PC-3 (cell line): ENCODE results near the gene RAG2. TPM values are rescaled to one million over a fixed set of nuclear protein-coding genes. Genes with fewer than 3 reads are reported as not detected.

Experiments used
- ATAC-seq: fragments of 200-7000 bp; cut with Tn5 transposase; 2 replicates; pipeline ENCODE4 v1.9.1; 2020; ENCODE audit warnings: mild to moderate bottlenecking, moderate library complexity
- BruUV-seq: library from RNA; stranded (reverse); fragments of 400-500 nt; replicated peaks from 2 replicates; lab custom pipeline; 2021; lab: Mats Ljungman, UMichigan
- CTCF ChIA-PET: fragments of 300-600 bp; sonication (Branson Sonifier 250); formaldehyde crosslinking; loops from one replicate; lab custom pipeline; 2022; ENCODE audit warnings: antibody characterized with exemption; lab: Charles Lee
- POLR2A ChIA-PET: fragments of 300-600 bp; sonication (Branson Sonifier 250); formaldehyde crosslinking; loops from one replicate; lab custom pipeline; 2022; ENCODE audit warnings: antibody characterized with exemption; ENCODE audit not compliant: unreplicated experiment; lab: Charles Lee
- DNase-seq: peaks from one replicate; pipeline ENCODE4 v3.0.0-alpha.2; 2015
- H2AFZ ChIP-seq: fragments of 300-600 bp; sonication (generic); 2 replicates; pipeline ENCODE4 v1.6.0; 2016; ENCODE audit warnings: antibody characterized with exemption, low read length
- H3F3A ChIP-seq: fragments of 300-600 bp; sonication (generic); one replicate; pipeline ENCODE4 v1.6.0; 2017; ENCODE audit warnings: antibody characterized with exemption, low read length, control low read depth, mild to moderate bottlenecking; ENCODE audit not compliant: unreplicated experiment
- H3K27ac ChIP-seq: fragments of 300-600 bp; sonication (generic); 2 replicates; pipeline ENCODE4 v1.5.1; 2016; ENCODE audit warnings: mild to moderate bottlenecking, low read length
- H3K27me3 ChIP-seq: fragments of 300-600 bp; sonication (generic); 2 replicates; pipeline ENCODE4 v1.6.1; 2016; ENCODE audit warnings: low read length, mixed read lengths
- H3K36me3 ChIP-seq: fragments of 300-600 bp; sonication (generic); 2 replicates; pipeline ENCODE4 v1.6.1; 2016; ENCODE audit warnings: low read depth, mixed run types, low read length, mixed read lengths
- H3K4me1 ChIP-seq: fragments of 300-600 bp; sonication (generic); 2 replicates; pipeline ENCODE4 v1.5.1; 2016; ENCODE audit warnings: low read length; ENCODE audit not compliant: insufficient read depth
- H3K4me2 ChIP-seq: fragments of 300-600 bp; sonication (generic); 2 replicates; pipeline ENCODE4 v1.6.0; 2016; ENCODE audit warnings: low read length
- H3K4me3 ChIP-seq: fragments of 300-600 bp; sonication (generic); 2 replicates; pipeline ENCODE4 v1.5.1; 2016; ENCODE audit warnings: mild to moderate bottlenecking, low read length, mixed read lengths
- H3K79me2 ChIP-seq: fragments of 300-600 bp; sonication (generic); 2 replicates; pipeline ENCODE4 v1.6.1; 2017; ENCODE audit warnings: low read length, mixed read lengths
- H3K9ac ChIP-seq: fragments of 300-600 bp; sonication (generic); 2 replicates; pipeline ENCODE4 v1.6.0; 2016; ENCODE audit warnings: mild to moderate bottlenecking, low read length
- H3K9me2 ChIP-seq: fragments of 300-600 bp; sonication (generic); replicated peaks from 2 replicates; pipeline ENCODE4 v1.6.1; 2016; ENCODE audit warnings: mixed run types, low read length, mixed read lengths
- H3K9me3 ChIP-seq: fragments of 300-600 bp; sonication (generic); 2 replicates; pipeline ENCODE4 v1.6.1; 2016; ENCODE audit warnings: low read length, mixed read lengths
- H4K20me1 ChIP-seq: fragments of 300-600 bp; sonication (generic); 2 replicates; pipeline ENCODE4 v1.6.1; 2016; ENCODE audit warnings: low read length, mixed read lengths
- CTCF ChIP-seq: fragments of 300-600 bp; sonication (generic); conservative IDR thresholded peaks from 2 replicates; pipeline ENCODE4 v1.5.1; 2017; ENCODE audit warnings: antibody characterized with exemption, low read depth, mild to moderate bottlenecking, low read length
- EZH2 ChIP-seq: fragments of 300-600 bp; sonication (generic); IDR thresholded peaks from one replicate; pipeline ENCODE4 v1.6.1; 2017; ENCODE audit warnings: antibody characterized with exemption, mild to moderate bottlenecking, low read length; ENCODE audit not compliant: unreplicated experiment
- EZH2phosphoT487 ChIP-seq: fragments of 300-600 bp; sonication (generic); IDR thresholded peaks from 2 replicates; pipeline ENCODE4 v1.6.1; 2018; ENCODE audit warnings: mild to moderate bottlenecking, antibody characterized with exemption, low read length, borderline replicate concordance
- intact Hi-C: fragments of 100-400 bp; cut with micrococcal nuclease; formaldehyde crosslinking; loops from 2 replicates; pipeline ENCODE4 v1.9.0; 2023
- total RNA-seq: library from RNA; depleted of rRNA; stranded (reverse); fragments of >200 nt; gene quantifications from 2 replicates; pipeline ENCODE4 v1.2.3, GENCODE V29; 2014

RAG2 gene
- total RNA-seq, 1 experiment from 2014 or later, result not detected

GRCh38 chr11:36622431-36623136 lies 24.5 kb upstream of the RAG2 start:
- intact Hi-C loops, result loop anchor here (1.0 kb wide), 1 partner anchor 58 kb away; no protein-coding TSS in a partner anchor
- DNase-seq, result peak; percentile 48

GRCh38 chr11:36620246-36620645 lies 22.2 kb upstream of the RAG2 start:
- no peak for ATAC-seq
- Histone ChIP-seq H3K4me3 (no peak overlapping the region), H3K9me2 (no peaks in the 10 kb centered on the region), H3F3A (no peaks in the 10 kb centered on the region), H3K9me3 (no peaks in the 10 kb centered on the region), H3K4me2 (no peak overlapping the region), H3K4me1 (no peaks in the 10 kb centered on the region), H2AFZ (no peak overlapping the region), H4K20me1 (no peaks in the 10 kb centered on the region), H3K36me3 (no peaks in the 10 kb centered on the region), H3K9ac (no peak overlapping the region), H3K79me2 (no peaks in the 10 kb centered on the region), H3K27me3 (no peaks in the 10 kb centered on the region), H3K27ac (no peak overlapping the region)
- intact Hi-C loops, result no loop called here
- CTCF ChIA-PET, result no interaction called here
- no TSS peak for BruUV-seq
- TF ChIP-seq EZH2 (no peak), CTCF (no peak), EZH2phosphoT487 (no peak)
- POLR2A ChIA-PET, result no interaction called here
- DNase-seq, result no peak

More at GRCh38 chr11:36622431-36623136, 24.5 kb upstream of the RAG2 start:
- peak; percentile 97 for ATAC-seq
- no TSS peak for BruUV-seq
- no peaks in the 10 kb centered on the region for H3F3A ChIP-seq
- no peak overlapping the region for H3K27ac ChIP-seq
- ChIA-PET CTCF (interaction anchor here (1.0 kb wide), 1 partner anchor 58 kb away, joined by 5 read pairs; no protein-coding TSS in a partner anchor), POLR2A (no interaction called here)
- TF ChIP-seq EZH2phosphoT487 (no peak), CTCF (peak; percentile 68), EZH2 (no peak)
- no peaks in the 10 kb centered on the region for H3K9me3 ChIP-seq
- no peaks in the 10 kb centered on the region for H3K27me3 ChIP-seq
- no peaks in the 10 kb centered on the region for H3K4me1 ChIP-seq
- H3K4me3 ChIP-seq, result no peak overlapping the region
- no peak overlapping the region for H3K9ac ChIP-seq
- no peaks in the 10 kb centered on the region for H3K79me2 ChIP-seq
- H2AFZ ChIP-seq, result no peak overlapping the region
- H3K9me2 ChIP-seq, result no peaks in the 10 kb centered on the region
- H3K36me3 ChIP-seq, result no peaks in the 10 kb centered on the region
- H3K4me2 ChIP-seq, result no peak overlapping the region
- H4K20me1 ChIP-seq, result no peaks in the 10 kb centered on the region

GRCh38 chr11:36619502-36619901 lies 21.5 kb upstream of the RAG2 start:
- Histone ChIP-seq H3K4me3 (no peak overlapping the region), H3K9me3 (no peaks in the 10 kb centered on the region), H2AFZ (no peak overlapping the region), H3K27ac (no peak overlapping the region), H4K20me1 (no peaks in the 10 kb centered on the region), H3K36me3 (no peaks in the 10 kb centered on the region), H3K27me3 (no peaks in the 10 kb centered on the region), H3F3A (no peaks in the 10 kb centered on the region), H3K79me2 (no peaks in the 10 kb centered on the region), H3K9ac (no peak overlapping the region), H3K4me1 (no peaks in the 10 kb centered on the region), H3K9me2 (no peaks in the 10 kb centered on the region), H3K4me2 (no peak overlapping the region)
- ChIA-PET POLR2A (no interaction called here), CTCF (no interaction called here)
- TF ChIP-seq EZH2phosphoT487 (no peak), CTCF (no peak), EZH2 (no peak)
- BruUV-seq, result no TSS peak
- ATAC-seq (no peak), DNase-seq (no peak)
- intact Hi-C loops, result no loop called here
